RWPE1 (cell line): ENCODE data around the gene GNL3.
A peak's percentile ranks its signal among the peaks of the same experiment; 100 is the strongest.

Experiments used
- CTCF ChIA-PET: fragments of 350-600 bp; sonication (Branson Sonifier 250); formaldehyde crosslinking; extraction: SDS; loops from one replicate; lab custom pipeline; 2021; lab: Yijun Ruan, JAX
- POLR2A ChIA-PET: fragments of 400-600 bp; formaldehyde crosslinking; extraction: SDS; loops from one replicate; lab custom pipeline; 2020; ENCODE audit warnings: antibody characterized with exemption; ENCODE audit not compliant: low non-redundant PET; lab: Yijun Ruan, JAX
- DNase-seq: peaks from one replicate; pipeline ENCODE4 v3.0.0; 2012; ENCODE audit warnings: low spot score
- H3K27ac ChIP-seq: fragments of 450-650 bp; 2 replicates; pipeline ENCODE4 v1.5.1; 2017
- TF ChIP-seq, protein P1 (sequence below): fragments of 450-650 bp; conservative IDR thresholded peaks from 2 replicates; pipeline ENCODE4 v1.5.1; 2017; ENCODE audit warnings: low read depth, mild to moderate bottlenecking

GNL3 gene

DNA sequence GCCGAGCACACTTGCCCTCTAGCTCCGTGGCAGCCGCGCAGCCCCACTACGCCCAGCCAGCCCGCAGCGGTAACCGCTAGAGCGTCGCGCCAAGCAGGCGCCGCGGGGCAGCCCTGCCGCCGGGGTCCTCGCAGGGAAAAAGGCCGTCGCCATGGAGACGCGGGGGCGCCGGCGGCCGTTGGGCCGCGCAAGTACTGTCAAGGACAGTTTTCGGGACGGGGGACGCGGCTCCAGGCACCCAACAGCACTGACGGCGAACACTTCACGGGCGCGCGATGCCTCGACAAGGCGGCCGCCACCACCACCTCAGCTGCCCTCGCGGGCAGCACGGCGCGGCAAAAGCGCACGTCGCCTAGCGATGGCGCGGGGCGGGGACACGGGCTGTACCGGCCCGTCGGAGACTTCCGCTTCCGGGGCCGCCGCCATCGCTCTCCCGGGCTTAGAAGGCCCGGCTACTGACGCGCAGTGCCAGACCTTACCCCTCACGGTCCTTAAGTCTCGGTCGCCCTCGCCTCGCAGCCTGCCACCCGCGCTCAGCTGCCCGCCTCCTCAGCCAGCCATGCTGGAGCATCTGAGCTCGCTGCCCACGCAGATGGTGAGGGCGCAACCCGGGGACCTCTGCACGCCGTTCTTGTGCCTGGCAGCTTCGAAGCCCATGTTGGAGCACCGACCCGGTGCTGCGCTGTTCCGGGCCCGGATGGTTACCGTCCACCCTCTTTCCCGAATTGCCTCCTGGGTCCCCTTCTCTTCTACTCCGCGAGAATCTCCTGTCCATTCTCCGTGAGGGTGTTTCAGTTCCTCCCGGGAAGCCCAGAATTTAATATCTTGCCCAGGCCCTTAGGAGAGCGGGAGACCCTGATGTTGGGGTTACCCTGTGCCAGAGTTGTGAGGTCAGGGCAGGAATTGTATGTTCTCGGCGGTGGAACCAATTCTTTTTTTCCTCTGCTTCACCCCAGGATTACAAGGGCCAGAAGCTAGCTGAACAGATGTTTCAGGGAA lies 20.2 kb downstream of the GNL3 start, which contains the start of the genes GLT8D1 and SPCS1:
TSS of gene GLT8D1 (minus strand) at position 104 of the 999 bp plus-strand sequence. CDS start 5,331 bp downstream, outside the sequence.
TSS of gene SPCS1 (plus strand) at position 419 of the 999 bp plus-strand sequence. CDS start at position 560, 141 bp downstream.
- DNase-seq = peak; percentile 78
- CTCF ChIA-PET = interaction anchor here (0.5 to 0.7 kb wide), 3 partner anchors 14 to 1158 kb away, joined by 3 to 5 read pairs (median 3); no protein-coding TSS in a partner anchor
- POLR2A ChIA-PET = interaction anchor here (0.7 kb wide), 1 partner anchor 767 kb away, joined by 3 read pairs; no protein-coding TSS in a partner anchor
- TF ChIP-seq, protein P1, sequence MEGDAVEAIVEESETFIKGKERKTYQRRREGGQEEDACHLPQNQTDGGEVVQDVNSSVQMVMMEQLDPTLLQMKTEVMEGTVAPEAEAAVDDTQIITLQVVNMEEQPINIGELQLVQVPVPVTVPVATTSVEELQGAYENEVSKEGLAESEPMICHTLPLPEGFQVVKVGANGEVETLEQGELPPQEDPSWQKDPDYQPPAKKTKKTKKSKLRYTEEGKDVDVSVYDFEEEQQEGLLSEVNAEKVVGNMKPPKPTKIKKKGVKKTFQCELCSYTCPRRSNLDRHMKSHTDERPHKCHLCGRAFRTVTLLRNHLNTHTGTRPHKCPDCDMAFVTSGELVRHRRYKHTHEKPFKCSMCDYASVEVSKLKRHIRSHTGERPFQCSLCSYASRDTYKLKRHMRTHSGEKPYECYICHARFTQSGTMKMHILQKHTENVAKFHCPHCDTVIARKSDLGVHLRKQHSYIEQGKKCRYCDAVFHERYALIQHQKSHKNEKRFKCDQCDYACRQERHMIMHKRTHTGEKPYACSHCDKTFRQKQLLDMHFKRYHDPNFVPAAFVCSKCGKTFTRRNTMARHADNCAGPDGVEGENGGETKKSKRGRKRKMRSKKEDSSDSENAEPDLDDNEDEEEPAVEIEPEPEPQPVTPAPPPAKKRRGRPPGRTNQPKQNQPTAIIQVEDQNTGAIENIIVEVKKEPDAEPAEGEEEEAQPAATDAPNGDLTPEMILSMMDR = no peak
- peak within 1 kb of the TSS; percentile 91 for H3K27ac ChIP-seq

DNA sequence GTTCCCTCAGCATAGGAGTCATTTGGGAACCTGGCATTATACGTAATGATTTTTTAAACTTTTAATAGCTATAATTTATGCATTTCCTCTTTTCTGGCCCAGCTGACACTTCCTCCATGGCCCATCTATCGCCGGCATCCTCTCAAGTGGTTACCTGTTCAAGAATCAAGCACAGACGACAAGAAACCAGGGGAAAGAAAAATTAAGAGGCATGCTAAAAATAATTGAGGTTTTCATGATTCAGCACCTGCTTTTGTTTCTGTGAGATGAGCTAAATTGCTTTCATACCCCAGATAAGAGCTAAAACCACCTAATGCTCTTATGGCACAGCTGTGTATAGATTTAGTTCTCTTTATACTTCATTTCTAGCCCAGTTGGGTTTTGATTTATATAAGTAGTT lies 21.8 kb downstream of the GNL3 start:
- ChIA-PET CTCF (interaction anchor here (0.7 kb wide), 1 partner anchor 10 kb away, joined by 4 read pairs; no protein-coding TSS in a partner anchor), POLR2A (no interaction called here)
- TF ChIP-seq, protein P1 = no peak
- H3K27ac ChIP-seq = no peak overlapping the region
- no peak for DNase-seq

DNA sequence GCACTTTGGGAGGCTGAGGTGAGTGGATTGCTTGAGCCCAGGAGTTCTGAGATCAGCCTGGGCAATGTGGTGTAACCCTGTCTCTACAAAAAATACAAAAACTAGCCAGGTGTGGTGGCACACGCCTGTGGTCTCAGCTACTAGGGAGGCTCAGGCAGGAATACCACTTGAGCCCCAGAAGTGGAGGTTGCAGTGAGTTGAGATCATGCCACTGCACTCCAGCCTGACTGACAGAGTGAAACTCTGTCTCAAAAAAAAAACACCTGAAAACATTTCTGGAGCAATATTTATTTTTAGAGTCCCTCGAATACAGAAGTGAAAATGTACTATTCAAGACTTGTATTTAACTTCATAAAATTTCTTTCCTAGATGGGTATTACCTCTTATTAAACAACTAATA lies 24.7 kb downstream of the GNL3 start:
- ChIA-PET CTCF (no interaction called here), POLR2A (no interaction called here)
- peak overlapping the region; percentile 48 for H3K27ac ChIP-seq

DNA sequence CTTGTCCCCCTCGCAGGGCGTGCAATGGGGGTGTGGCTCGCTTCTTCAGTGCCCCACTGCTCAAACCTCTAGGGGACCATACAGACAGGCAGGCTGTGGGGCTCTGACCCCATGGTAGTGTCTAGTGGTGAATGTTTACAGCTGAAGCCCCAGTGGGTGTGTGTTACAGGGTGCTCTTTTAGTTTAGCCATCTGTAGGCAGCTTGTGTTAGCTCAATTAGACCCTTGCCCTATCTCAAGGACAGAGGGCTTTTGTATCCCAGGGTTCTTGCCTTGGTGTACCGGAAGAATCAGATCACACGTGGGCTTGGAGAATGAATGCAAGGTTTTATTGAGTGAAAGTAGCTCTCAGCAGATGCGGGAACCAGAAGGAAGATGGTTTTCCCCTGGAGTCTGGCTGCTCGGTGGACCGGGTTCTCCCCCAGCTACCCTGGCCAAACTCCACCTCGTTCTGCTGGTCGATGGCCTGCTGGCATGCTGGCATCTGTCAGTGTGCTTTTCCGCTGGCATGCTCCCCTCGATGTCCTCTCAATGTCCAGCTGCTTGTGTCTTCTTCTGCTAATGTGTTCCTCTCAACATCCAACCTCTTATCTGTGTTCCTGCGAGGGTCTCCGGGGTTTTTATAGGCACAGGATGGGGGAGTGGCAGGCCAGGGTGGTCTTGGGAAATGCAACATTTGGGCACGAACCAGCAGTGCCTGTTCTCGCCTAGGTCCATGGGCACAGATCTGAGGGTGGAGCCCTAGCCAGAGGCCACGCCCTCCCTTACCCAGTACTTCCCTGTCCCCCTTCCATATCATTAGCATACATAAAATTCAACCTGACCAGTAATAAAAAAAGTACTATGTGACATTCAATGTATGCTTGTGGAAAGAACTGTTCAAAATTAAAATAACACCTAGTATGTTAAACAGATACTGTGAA lies 26.7 kb downstream of the GNL3 start:
- TF ChIP-seq, protein P1 = no peak
- peak overlapping the region; percentile 3; the same call in 1 of the 2 replicates for H3K27ac ChIP-seq
- DNase-seq = no peak
- ChIA-PET POLR2A (no interaction called here), CTCF (no interaction called here)

More for the DNA sequence above, 24.7 kb downstream of the GNL3 start:
- TF ChIP-seq, protein P1 = no peak
- DNase-seq = no peak

DNA sequence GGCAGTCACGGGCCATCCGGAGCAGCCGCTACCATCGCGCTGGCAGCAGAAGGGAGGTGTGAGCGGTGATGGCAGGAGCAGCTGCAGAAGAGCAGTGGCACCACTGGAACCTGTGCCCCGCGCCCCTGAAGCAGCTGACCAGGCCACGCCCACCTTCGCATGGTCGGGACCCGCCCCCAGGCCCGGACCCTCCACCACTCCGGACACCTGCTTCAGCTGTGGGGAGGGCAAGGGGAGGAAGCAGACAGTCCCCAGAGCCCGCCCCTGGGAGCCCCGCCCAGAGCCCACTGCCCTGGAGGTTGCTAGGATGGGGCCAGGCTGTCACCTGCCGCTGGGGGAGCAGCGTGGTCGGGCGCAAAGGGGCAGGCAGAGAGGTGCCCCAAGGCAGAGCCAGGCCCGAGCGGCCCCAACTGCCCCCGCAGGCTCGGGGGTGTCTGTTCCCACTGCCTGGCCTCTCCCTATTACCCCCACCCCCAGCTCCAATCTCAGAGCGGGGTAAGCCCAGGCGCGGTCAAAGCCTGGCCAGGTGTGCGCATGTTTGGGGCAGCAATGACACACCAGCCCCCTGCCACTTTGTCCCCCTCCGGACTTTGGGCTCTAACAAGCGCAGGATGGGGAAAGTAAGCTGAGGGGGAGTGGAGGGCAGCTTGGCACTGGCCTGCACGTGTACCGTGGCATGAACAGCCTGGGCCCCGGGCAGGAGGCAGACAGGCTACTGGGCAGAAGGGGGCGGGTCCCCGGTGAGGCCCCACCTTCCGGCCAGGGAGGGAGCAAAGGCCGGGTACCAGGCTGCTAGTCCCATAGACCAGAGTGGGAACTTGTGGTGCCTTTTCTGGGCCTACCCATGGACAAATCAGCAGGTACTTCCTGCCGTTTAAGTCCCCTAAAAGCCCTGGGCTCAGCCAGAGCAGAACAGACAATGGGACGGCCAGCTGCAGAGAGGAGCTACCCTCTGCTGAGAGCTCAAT lies 28.8 kb downstream of the GNL3 start:
- DNase-seq = no peak
- ChIA-PET POLR2A (no interaction called here), CTCF (no interaction called here)
- no peak overlapping the region for H3K27ac ChIP-seq
- TF ChIP-seq, protein P1 = no peak
